IMR-90 (cell line): ENCODE measurements around the gene SERPINB1. TPM values are rescaled to one million over a fixed set of nuclear protein-coding genes. Genes with fewer than 3 reads are reported as not detected.

Experiments used
- ATAC-seq: fragments of 200-7000 bp; cut with Tn5 transposase; 2 replicates; pipeline ENCODE4 v1.9.1; 2020; ENCODE audit warnings: low read depth, mild to moderate bottlenecking, moderate library complexity
- BruUV-seq: library from RNA; stranded (reverse); fragments of 400-500 nt; replicated peaks from 2 replicates; lab custom pipeline; 2021; lab: Mats Ljungman, UMichigan
- CTCF ChIA-PET: fragments of 300-600 bp; formaldehyde crosslinking; extraction: SDS; loops from one replicate; lab custom pipeline; 2021; ENCODE audit warnings: antibody characterized with exemption; lab: Yijun Ruan, JAX
- POLR2A ChIA-PET: fragments of 300-600 bp; sonication (Branson Sonifier 250); formaldehyde crosslinking; loops from one replicate; lab custom pipeline; 2022; ENCODE audit warnings: antibody characterized with exemption; ENCODE audit not compliant: unreplicated experiment; lab: Charles Lee
- DNase-seq: peaks from one replicate; pipeline ENCODE4 v3.0.0; 2013
- H2AFZ ChIP-seq: replicated peaks from 2 replicates; pipeline ENCODE3; 2013; ENCODE audit warnings: low read length, mild to moderate bottlenecking; ENCODE audit not compliant: poor library complexity
- H2AK5ac ChIP-seq: 2 replicates; pipeline ENCODE4 v1.6.1; 2013; ENCODE audit warnings: low read depth, low read length, inconsistent platforms
- H2AK9ac ChIP-seq: replicated peaks from 2 replicates; pipeline ENCODE3; 2013; ENCODE audit warnings: mild to moderate bottlenecking, low read depth, low read length, moderate library complexity; ENCODE audit not compliant: poor library complexity
- H2BK120ac ChIP-seq: 2 replicates; pipeline ENCODE4 v1.6.1; 2013; ENCODE audit warnings: low read depth, low read length, inconsistent platforms
- H2BK15ac ChIP-seq: 3 replicates; pipeline ENCODE4 v1.6.1; 2013; ENCODE audit warnings: low read depth, low read length, inconsistent platforms
- H2BK20ac ChIP-seq: 2 replicates; pipeline ENCODE4 v1.6.1; 2013; ENCODE audit warnings: low read depth, mild to moderate bottlenecking, inconsistent platforms, low read length, moderate library complexity
- H2BK5ac ChIP-seq: 2 replicates; pipeline ENCODE4 v1.6.1; 2013; ENCODE audit warnings: mild to moderate bottlenecking, low read depth, low read length, inconsistent platforms; ENCODE audit not compliant: poor library complexity, severe bottlenecking
- H3K14ac ChIP-seq: replicated peaks from 2 replicates; pipeline ENCODE4 v1.6.1; 2013; ENCODE audit warnings: low read depth, low read length, inconsistent platforms
- H3K18ac ChIP-seq: 2 replicates; pipeline ENCODE4 v1.6.1; 2013; ENCODE audit warnings: low read depth, low read length, control low read depth
- H3K23ac ChIP-seq: 2 replicates; pipeline ENCODE4 v1.6.1; 2013; ENCODE audit warnings: low read depth, low read length, inconsistent platforms
- H3K27ac ChIP-seq: 2 replicates; pipeline ENCODE4 v1.5.1; 2013; ENCODE audit warnings: mild to moderate bottlenecking, control low read depth, low read length; ENCODE audit not compliant: insufficient read depth
- H3K27me3 ChIP-seq: 2 replicates; pipeline ENCODE4 v1.6.1; 2013; ENCODE audit warnings: low read length; ENCODE audit not compliant: control insufficient read depth, insufficient read depth
- H3K36me3 ChIP-seq: 2 replicates; pipeline ENCODE4 v1.6.1; 2013; ENCODE audit warnings: low read length, mixed read lengths; ENCODE audit not compliant: control insufficient read depth, insufficient read depth
- H3K4ac ChIP-seq: 2 replicates; pipeline ENCODE4 v1.6.1; 2013; ENCODE audit warnings: low read depth, low read length, inconsistent platforms
- H3K4me1 ChIP-seq: 2 replicates; pipeline ENCODE4 v1.6.1; 2013; ENCODE audit warnings: low read length, mixed read lengths; ENCODE audit not compliant: control insufficient read depth, insufficient read depth
- H3K4me2 ChIP-seq: 2 replicates; pipeline ENCODE4 v1.6.1; 2013; ENCODE audit warnings: low read depth, mild to moderate bottlenecking, control low read depth, low read length, moderate library complexity
- H3K4me3 ChIP-seq: 2 replicates; pipeline ENCODE4 v1.5.1; 2013; ENCODE audit warnings: low read depth, mild to moderate bottlenecking, control low read depth, low read length, moderate library complexity; ENCODE audit not compliant: insufficient read depth
- H3K56ac ChIP-seq: 2 replicates; pipeline ENCODE4 v1.6.1; 2013; ENCODE audit warnings: low read length, inconsistent platforms; ENCODE audit not compliant: insufficient read depth; ENCODE audit errors: extremely low read depth
- H3K79me1 ChIP-seq, 2 experiments: 2 replicates each; pipeline ENCODE4 v1.6.1; 2013; ENCODE audit warnings: low read length in 2 of 2, inconsistent platforms in 1 of 2, low read depth in 1 of 2
- H3K9ac ChIP-seq: 2 replicates; pipeline ENCODE4 v1.6.1; 2013; ENCODE audit warnings: low read depth, low read length, control low read depth
- H3K9me1 ChIP-seq: 2 replicates; pipeline ENCODE4 v1.6.1; 2013; ENCODE audit warnings: low read length, inconsistent platforms; ENCODE audit not compliant: insufficient read depth
- H3K9me3 ChIP-seq: 2 replicates; pipeline ENCODE4 v1.6.1; 2013; ENCODE audit warnings: low read length; ENCODE audit not compliant: control insufficient read depth, insufficient read depth
- H4K20me1 ChIP-seq: 2 replicates; pipeline ENCODE4 v1.6.1; 2013; ENCODE audit warnings: low read length, inconsistent platforms; ENCODE audit not compliant: insufficient read depth
- H4K5ac ChIP-seq: 2 replicates; pipeline ENCODE4 v1.6.1; 2013; ENCODE audit warnings: mild to moderate bottlenecking, low read depth, low read length, control low read depth
- H4K8ac ChIP-seq, 2 experiments: 2 replicates each; pipeline ENCODE4 v1.6.1; 2013; ENCODE audit warnings: low read depth in 2 of 2, low read length in 2 of 2, control low read depth in 1 of 2, inconsistent platforms in 1 of 2
- H4K91ac ChIP-seq: 2 replicates; pipeline ENCODE4 v1.6.1; 2013; ENCODE audit warnings: low read depth, low read length, inconsistent platforms; ENCODE audit not compliant: insufficient read depth
- FOS ChIP-seq: fragments of 150-350 bp; IDR thresholded peaks from 2 replicates; pipeline ENCODE4 v1.6.1; 2016; ENCODE audit warnings: low read depth, low read length
- POLR2A ChIP-seq: IDR thresholded peaks from 2 replicates; pipeline ENCODE4 v1.6.1; 2012; ENCODE audit warnings: mild to moderate bottlenecking, low read depth, low read length
- RAD21 ChIP-seq: IDR thresholded peaks from 2 replicates; pipeline ENCODE4 v1.6.1; 2012; ENCODE audit warnings: low read length, improper control_type of control experiment
- WGBS, 2 experiments: methylation state at CpG; one replicate each; pipeline versions ENCODE4 v1.1.5 to v1.1.7; 2013; ENCODE audit warnings: missing lambda C conversion rate in 2 of 2; ENCODE audit not compliant: insufficient read length in 1 of 2; ENCODE audit errors: extremely low coverage in 2 of 2; 5-methylcytosine and 5-hydroxymethylcytosine counted together
- dilution Hi-C: fragments of 300-500 bp; cut with HindIII; formaldehyde crosslinking; loops from one replicate; pipeline ENCODE4 v1.14.3; 2018; ENCODE audit warnings: low sequenced_read_pairs; ENCODE audit not compliant: unreplicated experiment
- in situ Hi-C: fragments of 300-500 bp; cut with MboI; formaldehyde crosslinking; loops from 3 replicates; pipeline ENCODE4 v1.14.3; 2019; ENCODE audit warnings: low sequenced_read_pairs, inconsistent platforms, mixed read lengths
- intact Hi-C: fragments of 100-400 bp; cut with micrococcal nuclease; formaldehyde crosslinking; loops from 2 replicates; pipeline ENCODE4 v1.10.0; 2022
- polyA plus RNA-seq, 3 experiments: library from polyadenylated mRNA; depleted of rRNA; stranded (reverse); fragments of >200 nt; gene quantifications; 2 replicates each; pipeline ENCODE4 v1.2.3, GENCODE V29; 2012; ENCODE audit warnings: low replicate concordance in 1 of 3
- total RNA-seq: library from RNA; depleted of rRNA; stranded (reverse); fragments of >200 nt; gene quantifications from 2 replicates; pipeline ENCODE4 v1.2.3, GENCODE V29; 2012

The SERPINB1 gene
- total and polyA plus RNA-seq, 2 of the 4 experiments (the other 2 are of a cell fraction) = 6.1 to 9.1 TPM

GRCh38 chr6:2842139-2842552 lies 483 bp upstream of the SERPINB1 start:
- Histone ChIP-seq H3K23ac (peak overlapping the region; percentile 81; the same call in 1 of the 2 replicates), H2BK120ac (peak overlapping the region; percentile 92), H2AFZ (peak overlapping the region; percentile 83), H4K8ac (peak overlapping the region; percentile 59 to 77), H3K4me1 (peaks cover 24% of the 10 kb centered on the region), H3K4me3 (peak overlapping the region; percentile 34; the same call in 1 of the 2 replicates), H4K5ac (peak overlapping the region; percentile 72), H3K9me1 (peaks cover 21% of the 10 kb centered on the region), H2AK5ac (peak overlapping the region; percentile 78; the same call in 1 of the 2 replicates), H2AK9ac (peak overlapping the region; percentile 84), H4K20me1 (no peaks in the 10 kb centered on the region), H2BK15ac (peak overlapping the region; percentile 40; the same call in 2 of the 3 replicates), H3K79me1 (peaks cover 16 to 27% of the 10 kb centered on the region in 2 experiments), H3K18ac (peak overlapping the region; percentile 45), H3K14ac (peak overlapping the region; percentile 42), H2BK20ac (peak overlapping the region; percentile 75), H3K27ac (peak overlapping the region; percentile 71), H3K4me2 (peak overlapping the region; percentile 35), H3K36me3 (peaks cover 4% of the 10 kb centered on the region), H2BK5ac (peak overlapping the region; percentile 72), H3K27me3 (no peaks in the 10 kb centered on the region), H3K56ac (0 out of 2 replicates have a peak overlapping the region, but pooled peaks have one; percentile 51), H4K91ac (peak overlapping the region; percentile 86), H3K9ac (0 out of 2 replicates have a peak overlapping the region, but pooled peaks have one; percentile 14), H3K4ac (peak overlapping the region; percentile 82), H3K9me3 (no peaks in the 10 kb centered on the region)
- WGBS, 2 experiments = no CpG with 5 or more reads among the region's 2 CpGs
- intact Hi-C loops = loop anchor here (5.0 kb wide), 1 partner anchor 105 kb away; no protein-coding TSS in a partner anchor
- dilution Hi-C loops = no loop called here
- TF ChIP-seq FOS = no peak
- TF ChIP-seq RAD21 = no peak
- no peak for TF ChIP-seq POLR2A
- in situ Hi-C loops = loop anchor here (5.0 to 10.0 kb wide), 3 partner anchors 50 to 213 kb away; no protein-coding TSS in a partner anchor
- ChIA-PET POLR2A (interaction anchor here (0.9 to 1.5 kb wide), 4 partner anchors 9 to 146 kb away, joined by 3 to 12 read pairs (median 4); no protein-coding TSS in a partner anchor), CTCF (interaction anchor here (1.3 to 1.9 kb wide), 2 partner anchors 49 to 51 kb away, joined by 3 to 14 read pairs; no protein-coding TSS in a partner anchor)
- BruUV-seq = no TSS peak
- no peak for ATAC-seq
- no peak for DNase-seq
